ENCODE measurements around the gene CABLES1.
A peak's percentile ranks its signal among the peaks of the same experiment; 100 is the strongest.
"Not testable (repeated sequence)": the region's sequence is repeated elsewhere in the genome, so short reads cannot be mapped to it uniquely, and the experiment has no call there.

Gene CABLES1

GRCh38 chr18:23108496-23108895, 26.8 kb upstream of the CABLES1 start:
- TF ChIP-seq CTCF (IDR thresholded peaks at IDR 0.05; ENCODE audit: low read depth, low read length, missing control alignments): no peak
- DNase-seq (ENCODE audit: low read depth): no peak
- in situ Hi-C loops (cut with HindIII; ENCODE audit: low sequenced_read_pairs): no loop called here
- no peak overlapping the region for H3K4me3 ChIP-seq (ENCODE audit: low read depth, low read length)

- DNase-seq (ENCODE audit: low read depth); in situ Hi-C loops (cut with HindIII; ENCODE audit: low sequenced_read_pairs); H3K4me3 ChIP-seq (ENCODE audit: low read depth, low read length): not testable (repeated sequence)
Measured at GRCh38 chr18:23109163-23109562, 26.1 kb upstream of the CABLES1 start.

GRCh38 chr18:23113576-23113975, 21.7 kb upstream of the CABLES1 start:
- no peak for DNase-seq (ENCODE audit: low read depth)
- no peak overlapping the region for H3K4me3 ChIP-seq (ENCODE audit: low read depth, low read length)
- in situ Hi-C loops (cut with HindIII; ENCODE audit: low sequenced_read_pairs): loop anchor here (10.0 kb wide), 1 partner anchor 61 kb away; no protein-coding TSS in a partner anchor
- TF ChIP-seq CTCF (IDR thresholded peaks at IDR 0.05; ENCODE audit: low read depth, low read length, missing control alignments): no peak

- in situ Hi-C loops (cut with HindIII; ENCODE audit: low sequenced_read_pairs): loop anchor here (10.0 kb wide), 1 partner anchor 60 kb away; no protein-coding TSS in a partner anchor
- DNase-seq (ENCODE audit: low read depth): no peak
- TF ChIP-seq CTCF (IDR thresholded peaks at IDR 0.05; ENCODE audit: low read depth, low read length, missing control alignments): no peak
- H3K4me3 ChIP-seq (ENCODE audit: low read depth, low read length): no peak overlapping the region
Measured at GRCh38 chr18:23114171-23114881, 21.0 kb upstream of the CABLES1 start.

- TF ChIP-seq CTCF (IDR thresholded peaks at IDR 0.05; ENCODE audit: low read depth, low read length, missing control alignments): no peak
- DNase-seq (ENCODE audit: low read depth): no peak
- in situ Hi-C loops (cut with HindIII; ENCODE audit: low sequenced_read_pairs): loop anchor here (10.0 kb wide), 1 partner anchor 60 kb away; no protein-coding TSS in a partner anchor
- H3K4me3 ChIP-seq (ENCODE audit: low read depth, low read length): no peak overlapping the region
Measured at GRCh38 chr18:23114911-23115310, 20.4 kb upstream of the CABLES1 start.

- no peak overlapping the region for H3K4me3 ChIP-seq (ENCODE audit: low read depth, low read length)
- DNase-seq (ENCODE audit: low read depth): peak; percentile 86
- in situ Hi-C loops (cut with HindIII; ENCODE audit: low sequenced_read_pairs): loop anchor here (10.0 kb wide), 1 partner anchor 59 kb away; no protein-coding TSS in a partner anchor
- no peak for TF ChIP-seq CTCF (IDR thresholded peaks at IDR 0.05; ENCODE audit: low read depth, low read length, missing control alignments)
Measured at GRCh38 chr18:23115683-23116096, 19.6 kb upstream of the CABLES1 start.

GRCh38 chr18:23121133-23121532, 14.2 kb upstream of the CABLES1 start:
- no peak for DNase-seq (ENCODE audit: low read depth)
- in situ Hi-C loops (cut with HindIII; ENCODE audit: low sequenced_read_pairs): no loop called here
- no peak for TF ChIP-seq CTCF (IDR thresholded peaks at IDR 0.05; ENCODE audit: low read depth, low read length, missing control alignments)
- H3K4me3 ChIP-seq (ENCODE audit: low read depth, low read length): no peak overlapping the region

All from astrocyte of the cerebellum (primary cell).